Measurements from ENCODE around the gene AREG. TPM values are rescaled to one million over a fixed set of nuclear protein-coding genes. Genes with fewer than 3 reads are reported as not detected.

The AREG gene
- total and polyA plus RNA-seq, 2 of the 13 experiments (the other 11 are each of a cell fraction or from before 2014, with no cell fraction given), result 6.2 to 7.1 TPM

DNA sequence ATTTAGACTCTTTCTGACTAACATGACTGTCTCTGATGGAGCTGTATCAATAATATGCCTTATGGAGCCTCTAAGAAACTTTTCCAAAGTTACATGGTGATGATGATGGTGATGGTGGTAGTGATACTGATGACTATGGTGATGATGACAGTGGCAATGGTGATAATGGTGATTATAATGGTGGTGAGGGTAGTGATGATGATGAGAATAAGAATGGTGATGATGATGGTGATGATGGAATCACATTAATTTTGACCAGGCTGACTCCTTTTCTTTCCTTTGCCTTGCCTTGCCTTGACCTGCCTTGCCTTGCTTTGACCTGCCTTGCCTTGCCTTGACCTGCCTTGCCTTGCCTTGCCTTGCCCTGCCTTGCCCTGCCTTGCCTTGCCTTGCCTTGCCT lies 31.7 kb upstream of the AREG start (continued):
- TF ChIP-seq REPIN1 (CRISPR knock-in tag; IDR thresholded peaks at IDR 0.05; ENCODE audit: borderline replicate concordance, low read depth), result no peak
- TF ChIP-seq KAT7 (CRISPR knock-in tag; IDR thresholded peaks at IDR 0.05; ENCODE audit: borderline replicate concordance), result no peak
- peak; percentile 78 for TF ChIP-seq CREB1 (IDR thresholded peaks at IDR 0.05)
- TF ChIP-seq CREB1 (CRISPR knock-in tag; IDR thresholded peaks at IDR 0.05), result no peak
- no peak for TF ChIP-seq ZMYM4 (CRISPR knock-in tag; IDR thresholded peaks at IDR 0.05)
- TF ChIP-seq ETV6 (CRISPR knock-in tag; conservative IDR thresholded peaks at IDR 0.05), result no peak
- TF ChIP-seq, protein P1, sequence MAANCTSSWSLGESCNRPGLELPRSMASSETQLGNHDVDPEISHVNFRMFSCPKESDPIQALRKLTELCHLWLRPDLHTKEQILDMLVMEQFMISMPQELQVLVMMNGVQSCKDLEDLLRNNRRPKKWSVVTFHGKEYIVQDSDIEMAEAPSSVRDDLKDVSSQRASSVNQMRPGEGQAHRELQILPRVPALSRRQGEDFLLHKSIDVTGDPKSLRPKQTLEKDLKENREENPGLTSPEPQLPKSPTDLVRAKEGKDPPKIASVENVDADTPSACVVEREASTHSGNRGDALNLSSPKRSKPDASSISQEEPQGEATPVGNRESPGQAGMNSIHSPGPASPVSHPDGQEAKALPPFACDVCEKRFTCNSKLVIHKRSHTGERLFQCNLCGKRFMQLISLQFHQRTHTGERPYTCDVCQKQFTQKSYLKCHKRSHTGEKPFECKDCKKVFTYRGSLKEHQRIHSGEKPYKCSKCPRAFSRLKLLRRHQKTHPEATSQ (CRISPR knock-in tag; IDR thresholded peaks at IDR 0.05; ENCODE audit: borderline replicate concordance), result no peak

DNA sequence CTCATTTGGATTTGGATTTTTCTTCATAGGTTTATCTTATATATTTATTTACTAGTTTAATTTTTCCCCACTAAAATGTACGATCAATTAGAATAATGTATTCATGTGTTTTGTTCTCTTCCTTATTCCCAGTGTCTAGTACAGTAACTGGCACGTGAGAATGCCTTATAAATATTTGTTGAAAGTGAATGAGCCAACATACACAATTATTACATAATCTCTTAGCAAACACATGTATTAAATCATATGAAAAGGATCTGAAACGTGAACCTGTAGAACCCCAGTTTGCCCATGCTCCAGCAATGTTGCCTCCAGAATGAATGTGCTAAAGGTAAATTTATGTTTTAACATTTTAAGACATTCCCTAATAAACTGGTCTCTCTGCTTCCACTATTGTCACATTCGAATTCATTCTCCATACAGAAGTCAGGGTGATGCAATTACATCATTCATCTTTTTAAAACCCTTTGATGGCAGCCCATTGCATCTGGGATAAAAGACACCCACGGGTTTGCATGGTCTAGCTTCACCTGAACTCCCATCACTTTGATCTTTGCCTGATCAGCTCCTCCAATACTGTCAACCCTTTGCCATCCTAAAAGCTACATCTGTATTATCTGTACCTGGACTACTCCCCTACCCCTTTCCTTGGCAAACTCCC lies 30.7 kb upstream of the AREG start:
- ChIA-PET POLR2A (interaction anchor here (0.9 kb wide), 1 partner anchor 9 kb away, joined by 3 read pairs; no protein-coding TSS in a partner anchor), CTCF (ENCODE audit: low intra/inter-chr PET ratio, low total read pairs) (no interaction called here)
- DNase-seq (ENCODE audit: low spot score), result no peak
- Histone ChIP-seq H3K9ac (ENCODE audit: insufficient read depth, low read depth, low read length) (no peak overlapping the region), H3K9me3 (ENCODE audit: low read length) (no peaks in the 10 kb centered on the region), H3K27ac (ENCODE audit: extremely low read length, insufficient read depth, low read length) (no peak overlapping the region), H4K20me1 (ENCODE audit: insufficient read depth, low read length) (no peaks in the 10 kb centered on the region), H3K79me2 (ENCODE audit: insufficient read depth, low read length) (no peaks in the 10 kb centered on the region), H3K4me2 (ENCODE audit: low read depth, low read length) (no peak overlapping the region), H3K4me3 (replicated peaks in 1 of 3; ENCODE audit: insufficient read depth in 1 of 3, low read depth in 2 of 3, low read length in 3 of 3) (no peak overlapping the region), H2AFZ (ENCODE audit: low read length) (no peak overlapping the region), H3K4me1 (ENCODE audit: insufficient read depth, low read length) (no peaks in the 10 kb centered on the region), H3K27me3 (ENCODE audit: control insufficient read depth in 1 of 2, insufficient read depth in 2 of 2, low read length in 2 of 2) (no peaks in the 10 kb centered on the region), H3K36me3 (replicated peaks in 1 of 2; ENCODE audit: control insufficient read depth in 1 of 2, insufficient read depth in 2 of 2, low read length in 2 of 2) (no peaks in the 10 kb centered on the region)
- 6% methylated on average over 5 of the region's 5 CpGs for WGBS (ENCODE audit: low lambda C conversion rate)
- FAIRE-seq, result no peak
- BruUV-seq (replicated peaks), result no TSS peak
- in situ Hi-C loops (cut with HindIII; ENCODE audit: extremely low pct_ligation_motif_present, low pct_unique_long_range_greater_than_20kb), result no loop called here
- intact Hi-C loops (cut with micrococcal nuclease; ENCODE audit: unreplicated experiment), result no loop called here
- no peak for TF ChIP-seq MZF1 (CRISPR knock-in tag; IDR thresholded peaks at IDR 0.05; ENCODE audit: borderline replicate concordance)
- TF ChIP-seq ZKSCAN5 (CRISPR knock-in tag; IDR thresholded peaks at IDR 0.05), result no peak
- no peak for TF ChIP-seq ZNF207 (IDR thresholded peaks at IDR 0.05; ENCODE audit: borderline replicate concordance)
- TF ChIP-seq, protein P2, sequence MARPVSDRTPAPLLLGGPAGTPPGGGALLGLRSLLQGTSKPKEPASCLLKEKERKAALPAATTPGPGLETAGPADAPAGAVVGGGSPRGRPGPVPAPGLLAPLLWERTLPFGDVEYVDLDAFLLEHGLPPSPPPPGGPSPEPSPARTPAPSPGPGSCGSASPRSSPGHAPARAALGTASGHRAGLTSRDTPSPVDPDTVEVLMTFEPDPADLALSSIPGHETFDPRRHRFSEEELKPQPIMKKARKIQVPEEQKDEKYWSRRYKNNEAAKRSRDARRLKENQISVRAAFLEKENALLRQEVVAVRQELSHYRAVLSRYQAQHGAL (CRISPR knock-in tag; IDR thresholded peaks at IDR 0.05; ENCODE audit: not compliant biosample characterization), result no peak
- TF ChIP-seq, protein P3, sequence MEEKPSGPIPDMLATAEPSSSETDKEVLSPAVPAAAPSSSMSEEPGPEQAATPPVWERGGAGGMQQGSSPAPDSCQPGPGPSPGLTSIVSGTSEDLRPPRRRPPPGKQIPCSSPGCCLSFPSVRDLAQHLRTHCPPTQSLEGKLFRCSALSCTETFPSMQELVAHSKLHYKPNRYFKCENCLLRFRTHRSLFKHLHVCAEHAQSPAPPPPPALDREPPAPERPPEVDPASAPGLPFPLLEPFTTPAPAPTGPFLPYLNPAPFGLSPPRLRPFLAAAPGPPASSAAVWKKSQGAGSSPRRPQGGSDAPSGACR (CRISPR knock-in tag; IDR thresholded peaks at IDR 0.05), result no peak
- no peak for TF ChIP-seq SIN3A (IDR thresholded peaks at IDR 0.05; ENCODE audit: borderline replicate concordance, low read depth, low read length)
- TF ChIP-seq, protein P4, sequence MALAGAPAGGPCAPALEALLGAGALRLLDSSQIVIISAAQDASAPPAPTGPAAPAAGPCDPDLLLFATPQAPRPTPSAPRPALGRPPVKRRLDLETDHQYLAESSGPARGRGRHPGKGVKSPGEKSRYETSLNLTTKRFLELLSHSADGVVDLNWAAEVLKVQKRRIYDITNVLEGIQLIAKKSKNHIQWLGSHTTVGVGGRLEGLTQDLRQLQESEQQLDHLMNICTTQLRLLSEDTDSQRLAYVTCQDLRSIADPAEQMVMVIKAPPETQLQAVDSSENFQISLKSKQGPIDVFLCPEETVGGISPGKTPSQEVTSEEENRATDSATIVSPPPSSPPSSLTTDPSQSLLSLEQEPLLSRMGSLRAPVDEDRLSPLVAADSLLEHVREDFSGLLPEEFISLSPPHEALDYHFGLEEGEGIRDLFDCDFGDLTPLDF (CRISPR knock-in tag; IDR thresholded peaks at IDR 0.05), result no peak
- no peak for TF ChIP-seq ZNF75D (CRISPR knock-in tag; IDR thresholded peaks at IDR 0.05; ENCODE audit: borderline replicate concordance)
- TF ChIP-seq ISX (CRISPR knock-in tag; conservative IDR thresholded peaks at IDR 0.05), result no peak
- no peak for ATAC-seq

All from HepG2 (cell line).